Ovary (tissue), 3 donors: ENCODE data around the gene POM121L2.

Experiments
- EP300 ChIP-seq: sonication (generic); formaldehyde crosslinking; IDR thresholded peaks from one replicate; pipeline ENCODE4 v1.6.1; 2017; ENCODE audit warnings: antibody characterized with exemption
- POLR2A ChIP-seq: fragments of 450-650 bp; IDR thresholded peaks from one replicate; pipeline ENCODE4 v1.6.1; 2017; ENCODE audit warnings: antibody characterized with exemption, mild to moderate bottlenecking, moderate library complexity
- TF ChIP-seq, protein P1 (sequence below), 3 donors: fragments of 450-650 bp in 2 of 3; fragments of 200-600 bp in 1 of 3; IDR thresholded peaks; one replicate each; pipeline versions ENCODE4 v1.5.1 to v1.8.0; 2016 to 2022; ENCODE audit warnings: antibody characterized with exemption in 3 of 3, mild to moderate bottlenecking in 1 of 3
- donor health status: DM: no; HTN: no; CAD: no.

DNA sequence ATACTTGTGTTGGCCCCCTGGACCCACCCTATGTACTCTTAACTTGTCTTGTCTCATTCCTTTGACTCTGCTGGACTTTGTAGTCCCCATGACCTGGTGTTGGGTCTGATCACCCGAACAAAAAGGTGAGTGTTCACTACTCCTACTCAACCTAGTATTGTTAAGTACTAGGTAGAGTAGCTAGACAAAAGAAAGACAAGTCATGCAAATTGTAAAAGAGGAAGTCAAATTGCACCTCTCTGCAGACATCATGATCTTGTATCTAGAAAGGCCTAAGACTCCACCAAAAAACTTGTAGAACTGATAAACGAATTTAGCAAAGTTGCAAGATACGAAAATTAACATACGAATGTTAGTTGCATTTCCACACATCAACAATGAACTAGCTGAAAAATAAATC, 40.8 kb upstream of the POM121L2 start:
- TF ChIP-seq, protein P1, sequence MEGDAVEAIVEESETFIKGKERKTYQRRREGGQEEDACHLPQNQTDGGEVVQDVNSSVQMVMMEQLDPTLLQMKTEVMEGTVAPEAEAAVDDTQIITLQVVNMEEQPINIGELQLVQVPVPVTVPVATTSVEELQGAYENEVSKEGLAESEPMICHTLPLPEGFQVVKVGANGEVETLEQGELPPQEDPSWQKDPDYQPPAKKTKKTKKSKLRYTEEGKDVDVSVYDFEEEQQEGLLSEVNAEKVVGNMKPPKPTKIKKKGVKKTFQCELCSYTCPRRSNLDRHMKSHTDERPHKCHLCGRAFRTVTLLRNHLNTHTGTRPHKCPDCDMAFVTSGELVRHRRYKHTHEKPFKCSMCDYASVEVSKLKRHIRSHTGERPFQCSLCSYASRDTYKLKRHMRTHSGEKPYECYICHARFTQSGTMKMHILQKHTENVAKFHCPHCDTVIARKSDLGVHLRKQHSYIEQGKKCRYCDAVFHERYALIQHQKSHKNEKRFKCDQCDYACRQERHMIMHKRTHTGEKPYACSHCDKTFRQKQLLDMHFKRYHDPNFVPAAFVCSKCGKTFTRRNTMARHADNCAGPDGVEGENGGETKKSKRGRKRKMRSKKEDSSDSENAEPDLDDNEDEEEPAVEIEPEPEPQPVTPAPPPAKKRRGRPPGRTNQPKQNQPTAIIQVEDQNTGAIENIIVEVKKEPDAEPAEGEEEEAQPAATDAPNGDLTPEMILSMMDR (IDR thresholded peaks at IDR 0.05): no peak
- no peak for TF ChIP-seq POLR2A
- TF ChIP-seq EP300: no peak
